ENCODE results near the gene KLHDC9. TPM values are rescaled to one million over a fixed set of nuclear protein-coding genes. Genes with fewer than 3 reads are reported as not detected.

Gene KLHDC9
- total and polyA plus RNA-seq, 2 donors (not counting 1 experiment from before 2014, with no cell fraction given) = 0.95 to 3.0 TPM

DNA sequence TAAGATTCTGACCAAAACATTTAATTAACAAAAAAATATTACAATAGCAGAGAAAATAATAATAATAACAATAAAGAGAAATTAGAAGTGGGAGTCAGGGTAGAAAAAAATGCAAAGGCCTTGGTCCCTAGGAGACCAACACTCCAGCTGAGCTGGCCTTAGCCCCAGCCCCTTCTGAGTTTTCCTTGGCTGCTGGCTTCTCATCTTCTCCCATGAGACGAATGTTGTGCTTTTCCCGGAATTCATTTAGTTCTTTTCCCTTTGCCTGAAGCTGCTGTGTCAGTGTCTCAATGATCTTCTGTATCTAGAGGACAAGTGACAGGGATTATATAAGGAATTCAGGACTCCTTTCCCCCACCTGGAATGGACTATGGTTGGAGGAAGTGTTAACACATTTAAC, 2.4 kb downstream of the KLHDC9 start:
- H3K4me3 ChIP-seq (replicated peaks in 1 of 4; ENCODE audit: control extremely low read depth in 1 of 4, insufficient read depth in 1 of 4, low read depth in 3 of 4, low read length in 4 of 4) = no peak overlapping the region
- H3K9ac ChIP-seq (ENCODE audit: insufficient read depth, low read length) = no peak overlapping the region
- peaks cover 11% of the 10 kb centered on the region for H3K79me2 ChIP-seq (ENCODE audit: control insufficient read depth, insufficient read depth, low read length)
- H3K9me3 ChIP-seq (ENCODE audit: control insufficient read depth, insufficient read depth, low read depth, low read length) = no peaks in the 10 kb centered on the region
- DNase-seq (ENCODE audit: low read depth in 2 of 2) = no peak
- H2AFZ ChIP-seq (ENCODE audit: low read length) = no peak overlapping the region
- peaks cover 4% of the 10 kb centered on the region for H3K36me3 ChIP-seq (ENCODE audit: control insufficient read depth, insufficient read depth, low read length)
- H4K20me1 ChIP-seq (ENCODE audit: control insufficient read depth, extremely low read depth, insufficient read depth, low read length) = no peaks in the 10 kb centered on the region
- TF ChIP-seq, protein P1, sequence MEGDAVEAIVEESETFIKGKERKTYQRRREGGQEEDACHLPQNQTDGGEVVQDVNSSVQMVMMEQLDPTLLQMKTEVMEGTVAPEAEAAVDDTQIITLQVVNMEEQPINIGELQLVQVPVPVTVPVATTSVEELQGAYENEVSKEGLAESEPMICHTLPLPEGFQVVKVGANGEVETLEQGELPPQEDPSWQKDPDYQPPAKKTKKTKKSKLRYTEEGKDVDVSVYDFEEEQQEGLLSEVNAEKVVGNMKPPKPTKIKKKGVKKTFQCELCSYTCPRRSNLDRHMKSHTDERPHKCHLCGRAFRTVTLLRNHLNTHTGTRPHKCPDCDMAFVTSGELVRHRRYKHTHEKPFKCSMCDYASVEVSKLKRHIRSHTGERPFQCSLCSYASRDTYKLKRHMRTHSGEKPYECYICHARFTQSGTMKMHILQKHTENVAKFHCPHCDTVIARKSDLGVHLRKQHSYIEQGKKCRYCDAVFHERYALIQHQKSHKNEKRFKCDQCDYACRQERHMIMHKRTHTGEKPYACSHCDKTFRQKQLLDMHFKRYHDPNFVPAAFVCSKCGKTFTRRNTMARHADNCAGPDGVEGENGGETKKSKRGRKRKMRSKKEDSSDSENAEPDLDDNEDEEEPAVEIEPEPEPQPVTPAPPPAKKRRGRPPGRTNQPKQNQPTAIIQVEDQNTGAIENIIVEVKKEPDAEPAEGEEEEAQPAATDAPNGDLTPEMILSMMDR (conservative IDR thresholded peaks at IDR 0.05 in 1 of 2, IDR thresholded peaks at IDR 0.05 in 1 of 2; ENCODE audit: low read depth in 1 of 2, low read length in 2 of 2) = no peak
- TF ChIP-seq EZH2 (IDR thresholded peaks at IDR 0.05; ENCODE audit: low read length, missing control alignments) = no peak
- H3K27ac ChIP-seq (ENCODE audit: insufficient read depth, low read length) = no peak overlapping the region
- peaks cover 7% of the 10 kb centered on the region for H3K4me1 ChIP-seq (ENCODE audit: control insufficient read depth, extremely low read depth, insufficient read depth, low read length)
- no peak overlapping the region for H3K4me2 ChIP-seq (ENCODE audit: extremely low read depth, insufficient read depth, low read length)
- H3K27me3 ChIP-seq (ENCODE audit: control insufficient read depth, insufficient read depth, low read length) = no peaks in the 10 kb centered on the region

DNA sequence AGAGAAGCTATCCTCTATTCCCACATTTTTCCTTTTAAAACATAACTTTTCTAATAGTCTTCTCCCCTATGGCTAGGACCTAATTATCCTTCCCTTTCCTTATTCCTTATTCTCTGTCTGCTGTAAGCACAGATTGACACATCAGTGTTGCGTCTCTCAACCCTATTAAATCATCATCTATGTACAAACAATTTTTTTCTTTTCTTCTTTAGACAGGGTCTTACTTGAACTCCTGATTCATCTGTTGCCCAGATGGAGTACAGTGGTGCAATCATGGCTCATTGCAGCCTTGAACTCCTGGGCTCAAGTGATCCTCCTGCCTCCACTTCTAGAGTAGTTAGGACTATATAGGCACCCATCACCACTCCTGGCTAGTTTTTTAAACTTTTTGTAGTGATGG, 8.3 kb downstream of the KLHDC9 start:
- H3K4me3 ChIP-seq (replicated peaks in 1 of 4; ENCODE audit: control extremely low read depth in 1 of 4, insufficient read depth in 1 of 4, low read depth in 3 of 4, low read length in 4 of 4) = no peak overlapping the region
- H3K4me1 ChIP-seq (ENCODE audit: control insufficient read depth, extremely low read depth, insufficient read depth, low read length) = no peaks in the 10 kb centered on the region
- DNase-seq (ENCODE audit: low read depth in 2 of 2) = no peak
- peaks cover 38% of the 10 kb centered on the region for H3K79me2 ChIP-seq (ENCODE audit: control insufficient read depth, insufficient read depth, low read length)
- no peak overlapping the region for H3K27ac ChIP-seq (ENCODE audit: insufficient read depth, low read length)
- H3K27me3 ChIP-seq (ENCODE audit: control insufficient read depth, insufficient read depth, low read length) = no peaks in the 10 kb centered on the region
- no peaks in the 10 kb centered on the region for H3K9me3 ChIP-seq (ENCODE audit: control insufficient read depth, insufficient read depth, low read depth, low read length)
- no peak overlapping the region for H2AFZ ChIP-seq (ENCODE audit: low read length)
- TF ChIP-seq, protein P1 (conservative IDR thresholded peaks at IDR 0.05 in 1 of 2, IDR thresholded peaks at IDR 0.05 in 1 of 2; ENCODE audit: low read depth in 1 of 2, low read length in 2 of 2) = no peak
- TF ChIP-seq EZH2 (IDR thresholded peaks at IDR 0.05; ENCODE audit: low read length, missing control alignments) = no peak
- no peaks in the 10 kb centered on the region for H4K20me1 ChIP-seq (ENCODE audit: control insufficient read depth, extremely low read depth, insufficient read depth, low read length)
- peaks cover 4% of the 10 kb centered on the region for H3K36me3 ChIP-seq (ENCODE audit: control insufficient read depth, insufficient read depth, low read length)
- no peak overlapping the region for H3K4me2 ChIP-seq (ENCODE audit: extremely low read depth, insufficient read depth, low read length)
- H3K9ac ChIP-seq (ENCODE audit: insufficient read depth, low read length) = no peak overlapping the region

DNA sequence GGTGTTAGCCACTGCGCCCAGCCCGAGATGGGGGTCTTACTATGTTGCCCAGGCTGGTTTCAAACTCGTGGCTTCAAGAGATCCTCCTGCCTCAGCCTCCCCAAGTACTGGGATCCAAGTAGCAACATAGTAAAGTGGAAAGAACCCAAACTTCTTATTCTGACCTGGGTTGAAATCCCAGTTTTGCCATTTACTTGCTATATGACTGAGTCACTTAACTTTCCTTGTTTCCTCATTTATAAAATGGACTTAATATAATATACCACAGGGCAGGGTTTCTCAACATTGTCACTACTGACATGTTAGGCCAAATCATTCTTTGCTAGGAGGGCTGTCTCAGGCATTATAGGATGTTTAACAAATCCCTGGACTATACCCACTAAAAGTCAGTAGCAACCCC, 13.0 kb downstream of the KLHDC9 start:
- Histone ChIP-seq H3K4me2 (ENCODE audit: extremely low read depth, insufficient read depth, low read length) (no peak overlapping the region), H3K4me3 (replicated peaks in 1 of 4; ENCODE audit: control extremely low read depth in 1 of 4, insufficient read depth in 1 of 4, low read depth in 3 of 4, low read length in 4 of 4) (no peak overlapping the region), H3K9ac (ENCODE audit: insufficient read depth, low read length) (no peak overlapping the region), H4K20me1 (ENCODE audit: control insufficient read depth, extremely low read depth, insufficient read depth, low read length) (peaks cover 2% of the 10 kb centered on the region), H3K27me3 (ENCODE audit: control insufficient read depth, insufficient read depth, low read length) (no peaks in the 10 kb centered on the region), H3K36me3 (ENCODE audit: control insufficient read depth, insufficient read depth, low read length) (peaks cover 2% of the 10 kb centered on the region), H3K79me2 (ENCODE audit: control insufficient read depth, insufficient read depth, low read length) (peaks cover 64% of the 10 kb centered on the region), H3K27ac (ENCODE audit: insufficient read depth, low read length) (no peak overlapping the region), H2AFZ (ENCODE audit: low read length) (no peak overlapping the region), H3K4me1 (ENCODE audit: control insufficient read depth, extremely low read depth, insufficient read depth, low read length) (peaks cover 3% of the 10 kb centered on the region), H3K9me3 (ENCODE audit: control insufficient read depth, insufficient read depth, low read depth, low read length) (no peaks in the 10 kb centered on the region)
- no peak for DNase-seq (ENCODE audit: low read depth in 2 of 2)
- TF ChIP-seq, protein P1 (conservative IDR thresholded peaks at IDR 0.05 in 1 of 2, IDR thresholded peaks at IDR 0.05 in 1 of 2; ENCODE audit: low read depth in 1 of 2, low read length in 2 of 2) = no peak
- TF ChIP-seq EZH2 (IDR thresholded peaks at IDR 0.05; ENCODE audit: low read length, missing control alignments) = no peak

Data from fibroblast of lung (primary cell).